Transverse colon (tissue), 4 donors: ENCODE data around the gene VTA1. TPM values are rescaled to one million over a fixed set of nuclear protein-coding genes. Genes with fewer than 3 reads are reported as not detected.

Experiments used
- DNase-seq: peaks from one replicate; pipeline ENCODE4 v3.0.0-alpha.2; 2019
- H3K27ac ChIP-seq, 4 donors: fragments of 200-600 bp; sonication (generic); 2 replicates each; pipeline ENCODE4 v1.5.1; 2016 to 2018; ENCODE audit warnings: inconsistent platforms in 4 of 4
- H3K27me3 ChIP-seq: fragments of 200-600 bp; sonication (generic); 2 replicates; pipeline ENCODE4 v1.5.1; 2017; ENCODE audit warnings: inconsistent platforms
- H3K36me3 ChIP-seq, 4 donors: fragments of 200-600 bp; sonication (generic); 2 replicates each; pipeline ENCODE4 v1.5.1; 2017 to 2019; ENCODE audit warnings: inconsistent platforms in 4 of 4
- H3K4me1 ChIP-seq, 4 donors: fragments of 200-600 bp; sonication (generic); 2 replicates each; pipeline ENCODE4 v1.5.1; 2017 to 2020; ENCODE audit warnings: inconsistent platforms in 4 of 4
- H3K4me3 ChIP-seq, 4 donors: fragments of 200-600 bp; sonication (generic); 1 replicate in 1 of 4; 2 replicates in 3 of 4; pipeline versions ENCODE4 v1.5.1 to v1.6.1; 2017 to 2019; ENCODE audit warnings: inconsistent platforms in 4 of 4
- H3K9me3 ChIP-seq, 2 donors: fragments of 200-600 bp; sonication (generic); 2 replicates each; pipeline ENCODE4 v1.5.1; 2017 to 2019; ENCODE audit warnings: inconsistent platforms in 2 of 2
- EP300 ChIP-seq: sonication (generic); formaldehyde crosslinking; IDR thresholded peaks from one replicate; pipeline ENCODE4 v1.6.1; 2017; ENCODE audit warnings: antibody characterized with exemption, low read depth
- POLR2A ChIP-seq: fragments of 450-650 bp; IDR thresholded peaks from one replicate; pipeline ENCODE4 v1.6.1; 2016; ENCODE audit warnings: antibody characterized with exemption, mild to moderate bottlenecking, moderate library complexity
- POLR2AphosphoS5 ChIP-seq, 3 donors: sonication (generic); formaldehyde crosslinking; IDR thresholded peaks; one replicate each; pipeline ENCODE4 v1.6.1; 2016; ENCODE audit warnings: antibody characterized with exemption in 3 of 3
- WGBS, 2 donors: methylation state at CpG; one replicate each; pipeline ENCODE4 v1.1.5; 2018; ENCODE audit warnings: low coverage in 1 of 2; 5-methylcytosine and 5-hydroxymethylcytosine counted together
- in situ Hi-C, 4 donors: fragments of 200-750 bp; cut with MboI; loops; one replicate each; pipeline versions ENCODE4 v1.15.0 to v1.15.1; 2017; ENCODE audit warnings: low sequenced_read_pairs in 3 of 4, low pct_ligation_motif_present in 1 of 4, low pct_unique_long_range_greater_than_20kb in 1 of 4
- intact Hi-C: fragments of 100-400 bp; cut with DNase I; formaldehyde crosslinking; loops from one replicate; pipeline ENCODE4 v1.15.1; 2023; ENCODE audit warnings: low total_unique reads
- total RNA-seq, 4 donors: library from RNA; depleted of rRNA; stranded (reverse); fragments of >200 nt; gene quantifications; one replicate each; pipeline ENCODE4 v1.1.0, GENCODE V29; 2016
- TF ChIP-seq, protein P1 (sequence below), 5 experiments: fragments of 200-600 bp in 3 of 5; fragments of 450-650 bp in 2 of 5; sonication (generic) in 3 of 5; IDR thresholded peaks; 1 replicate in 2 of 5; 2 replicates in 3 of 5; pipeline ENCODE4 v1.5.1; 2016 to 2017; ENCODE audit warnings: antibody characterized with exemption in 5 of 5, inconsistent platforms in 3 of 5, mild to moderate bottlenecking in 2 of 5, moderate library complexity in 1 of 5

VTA1 gene
- total RNA-seq, 4 donors from 2014 or later, result 10.5 to 52.6 (median 37.2) TPM

DNA sequence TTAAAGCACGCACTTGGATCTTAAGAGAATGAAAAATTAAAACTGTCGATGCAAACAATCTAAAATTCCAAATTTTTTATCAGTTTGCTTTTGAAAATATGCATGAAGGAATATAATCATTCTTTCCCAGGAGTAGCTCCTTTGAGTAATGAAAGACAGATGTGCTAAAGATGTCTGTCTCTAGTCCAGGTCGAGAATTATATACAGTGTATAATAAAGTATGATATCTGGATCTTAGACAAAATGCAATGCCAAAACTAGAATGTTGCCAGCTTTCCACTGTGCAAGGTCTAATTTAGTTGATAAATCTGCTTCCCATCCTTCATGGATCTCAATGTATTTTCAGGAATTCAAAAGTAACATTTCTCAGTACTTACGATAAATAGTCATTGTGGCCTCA is 89.6 kb downstream of the VTA1 start:
- no peak overlapping the region for H3K4me3 ChIP-seq
- H3K27ac ChIP-seq, result no peak overlapping the region
- H3K4me1 ChIP-seq, result no peaks in the 10 kb centered on the region
- no peak for TF ChIP-seq EP300
- TF ChIP-seq POLR2AphosphoS5 (IDR thresholded peaks at IDR 0.05), result no peak
- TF ChIP-seq POLR2A, result no peak
- TF ChIP-seq, protein P1, sequence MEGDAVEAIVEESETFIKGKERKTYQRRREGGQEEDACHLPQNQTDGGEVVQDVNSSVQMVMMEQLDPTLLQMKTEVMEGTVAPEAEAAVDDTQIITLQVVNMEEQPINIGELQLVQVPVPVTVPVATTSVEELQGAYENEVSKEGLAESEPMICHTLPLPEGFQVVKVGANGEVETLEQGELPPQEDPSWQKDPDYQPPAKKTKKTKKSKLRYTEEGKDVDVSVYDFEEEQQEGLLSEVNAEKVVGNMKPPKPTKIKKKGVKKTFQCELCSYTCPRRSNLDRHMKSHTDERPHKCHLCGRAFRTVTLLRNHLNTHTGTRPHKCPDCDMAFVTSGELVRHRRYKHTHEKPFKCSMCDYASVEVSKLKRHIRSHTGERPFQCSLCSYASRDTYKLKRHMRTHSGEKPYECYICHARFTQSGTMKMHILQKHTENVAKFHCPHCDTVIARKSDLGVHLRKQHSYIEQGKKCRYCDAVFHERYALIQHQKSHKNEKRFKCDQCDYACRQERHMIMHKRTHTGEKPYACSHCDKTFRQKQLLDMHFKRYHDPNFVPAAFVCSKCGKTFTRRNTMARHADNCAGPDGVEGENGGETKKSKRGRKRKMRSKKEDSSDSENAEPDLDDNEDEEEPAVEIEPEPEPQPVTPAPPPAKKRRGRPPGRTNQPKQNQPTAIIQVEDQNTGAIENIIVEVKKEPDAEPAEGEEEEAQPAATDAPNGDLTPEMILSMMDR (IDR thresholded peaks at IDR 0.05), result no peak
- H3K36me3 ChIP-seq, result no peaks in the 10 kb centered on the region
- no peaks in the 10 kb centered on the region for H3K9me3 ChIP-seq
- in situ Hi-C loops, result no loop called here
- DNase-seq, result no peak
- WGBS, 2 donors, result 78 to 88% methylated on average over 4 of the region's 4 CpGs
- no peaks in the 10 kb centered on the region for H3K27me3 ChIP-seq
- intact Hi-C loops, result no loop called here

DNA sequence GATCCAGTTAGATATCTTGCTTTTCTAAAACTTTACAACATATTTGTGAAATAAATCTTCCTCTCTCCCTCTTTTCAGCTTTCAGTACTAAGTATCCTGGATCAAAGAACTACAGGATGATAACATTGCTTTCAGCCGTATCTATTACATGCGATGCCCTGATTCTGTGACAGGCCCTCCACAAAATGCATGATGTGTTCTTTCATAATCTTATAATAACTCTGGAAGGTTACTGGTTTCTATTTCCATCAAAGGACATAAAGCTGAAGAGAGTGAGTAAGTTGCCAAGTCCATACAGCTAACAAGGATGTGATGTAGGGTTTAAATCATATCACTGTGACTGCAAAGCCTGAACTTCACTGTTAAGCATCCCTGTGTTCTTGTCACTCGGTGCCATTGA is 91.8 kb downstream of the VTA1 start:
- no peaks in the 10 kb centered on the region for H3K4me1 ChIP-seq
- H3K27me3 ChIP-seq, result no peaks in the 10 kb centered on the region
- TF ChIP-seq, protein P1 (IDR thresholded peaks at IDR 0.05), result no peak
- TF ChIP-seq POLR2A (no peak), EP300 (no peak), POLR2AphosphoS5 (IDR thresholded peaks at IDR 0.05) (no peak)
- intact Hi-C loops (no loop called here), in situ Hi-C loops (no loop called here)
- H3K4me3 ChIP-seq, result no peak overlapping the region
- H3K9me3 ChIP-seq, result no peaks in the 10 kb centered on the region
- WGBS, 2 donors, result 84 to 88% methylated on average over 2 to 3 of the region's 3 CpGs
- no peaks in the 10 kb centered on the region for H3K36me3 ChIP-seq
- no peak overlapping the region for H3K27ac ChIP-seq
- DNase-seq, result no peak

DNA sequence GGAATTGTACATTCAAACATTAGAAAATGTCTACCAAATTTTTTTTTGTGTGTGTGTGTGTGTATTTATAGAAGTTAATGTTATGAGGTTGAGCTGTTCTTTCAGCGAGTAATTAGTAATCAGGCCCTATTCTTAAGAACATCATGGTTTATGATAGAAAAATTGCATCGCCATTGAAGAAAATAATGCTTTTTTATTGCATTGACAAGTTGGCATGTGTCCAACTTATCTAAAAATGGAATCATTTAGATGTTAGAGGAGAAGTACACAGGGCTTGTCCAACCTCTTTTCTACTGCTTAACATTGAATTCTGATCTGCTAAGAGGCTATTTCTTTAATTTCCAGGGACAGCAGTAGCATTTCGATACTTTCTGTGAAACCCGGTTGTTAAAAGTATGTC is 93.1 kb downstream of the VTA1 start:
- TF ChIP-seq, protein P1 (IDR thresholded peaks at IDR 0.05), result no peak
- TF ChIP-seq POLR2AphosphoS5 (IDR thresholded peaks at IDR 0.05) (no peak), POLR2A (no peak), EP300 (no peak)
- H3K27ac ChIP-seq, result no peak overlapping the region
- no peak for DNase-seq
- H3K4me1 ChIP-seq, result no peaks in the 10 kb centered on the region
- in situ Hi-C loops (no loop called here), intact Hi-C loops (no loop called here)
- H3K36me3 ChIP-seq, result no peaks in the 10 kb centered on the region
- no peak overlapping the region for H3K4me3 ChIP-seq
- no peaks in the 10 kb centered on the region for H3K9me3 ChIP-seq
- H3K27me3 ChIP-seq, result no peaks in the 10 kb centered on the region
- 90% methylated on average over 4 of the region's 4 CpGs for WGBS, 2 donors

DNA sequence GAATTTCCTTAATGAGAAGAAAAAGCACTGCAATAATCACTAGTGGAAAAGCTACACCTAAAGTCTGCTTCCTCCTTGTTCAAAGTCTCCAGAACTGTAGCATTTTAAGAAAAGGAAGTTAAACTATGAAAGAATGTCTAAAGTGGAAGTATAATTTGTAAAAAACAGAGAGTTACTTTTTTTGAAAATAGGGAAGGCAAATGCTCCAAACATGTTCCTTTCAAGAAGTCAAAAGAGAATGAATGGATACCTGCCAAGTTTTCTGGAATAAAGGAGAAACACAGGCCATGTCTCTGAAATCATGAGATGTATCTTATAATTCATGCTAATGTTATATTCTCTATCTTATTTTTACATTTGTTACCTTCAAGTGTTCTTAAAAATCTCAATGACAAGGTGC is 94.0 kb downstream of the VTA1 start:
- in situ Hi-C loops, result no loop called here

More for the DNA sequence above, 94.0 kb downstream of the VTA1 start:
- Histone ChIP-seq H3K4me3 (no peak overlapping the region), H3K9me3 (no peaks in the 10 kb centered on the region), H3K36me3 (no peaks in the 10 kb centered on the region), H3K4me1 (no peaks in the 10 kb centered on the region), H3K27ac (no peak overlapping the region), H3K27me3 (no peaks in the 10 kb centered on the region)
- intact Hi-C loops, result no loop called here
- no peak for DNase-seq
- TF ChIP-seq EP300 (no peak), POLR2A (no peak), POLR2AphosphoS5 (IDR thresholded peaks at IDR 0.05) (no peak)
- TF ChIP-seq, protein P1 (IDR thresholded peaks at IDR 0.05), result no peak
